HepG2 (cell line): ENCODE data around the gene CHMP6. TPM values are rescaled to one million over a fixed set of nuclear protein-coding genes. Genes with fewer than 3 reads are reported as not detected.
A peak's percentile ranks its signal among the peaks of the same experiment; 100 is the strongest.

ENCODE experiments used
- ATAC-seq: fragments of 200-7000 bp; cut with Tn5 transposase; 3 replicates; pipeline ENCODE4 v1.9.1; 2020; ENCODE audit warnings: mild to moderate bottlenecking, moderate library complexity
- BruUV-seq: library from RNA; stranded (reverse); fragments of 400-500 nt; replicated peaks from 2 replicates; lab custom pipeline; 2021; lab: Mats Ljungman, UMichigan
- CTCF ChIA-PET: fragments of 300-600 bp; formaldehyde crosslinking; extraction: SDS; loops from one replicate; lab custom pipeline; 2021; ENCODE audit warnings: low total read pairs, inconsistent platforms, low intra/inter-chr PET ratio; lab: Yijun Ruan, JAX
- POLR2A ChIA-PET: fragments of 350-600 bp; sonication (Branson Sonifier 250); formaldehyde crosslinking; loops from one replicate; lab custom pipeline; 2020; ENCODE audit warnings: antibody characterized with exemption, inconsistent platforms; lab: Yijun Ruan, JAX
- DNase-seq: peaks from one replicate; pipeline ENCODE4 v3.0.0-alpha.2; 2015; ENCODE audit warnings: low spot score
- FAIRE-seq: peaks from 3 replicates; lab custom pipeline; 2011; peaks lifted over from hg19 to GRCh38; lab: Jason Lieb, UNC
- H2AFZ ChIP-seq: one replicate; pipeline ENCODE4 v1.6.1; 2011; ENCODE audit warnings: low read length, inconsistent platforms
- H3K27ac ChIP-seq: fragments of 300-600 bp; 3 replicates; pipeline ENCODE4 v1.8.0; 2011; ENCODE audit warnings: mixed run types, mild to moderate bottlenecking, mixed read lengths, low read length, inconsistent platforms; ENCODE audit not compliant: insufficient read depth; ENCODE audit errors: extremely low read length
- H3K27me3 ChIP-seq, 2 experiments: fragments of 200-600 bp in 1 of 2; 2 replicates in 1 of 2; 3 replicates in 1 of 2; pipeline versions ENCODE4 v1.6.0 to v1.8.0; 2011; ENCODE audit warnings: low read length in 2 of 2, mild to moderate bottlenecking in 2 of 2, moderate library complexity in 2 of 2, inconsistent platforms in 1 of 2; ENCODE audit not compliant: insufficient read depth in 2 of 2, control insufficient read depth in 1 of 2
- H3K36me3 ChIP-seq, 2 experiments: fragments of 200-600 bp in 1 of 2; replicated peaks in 1 of 2; 2 replicates in 1 of 2; 3 replicates in 1 of 2; pipeline versions ENCODE4 v1.5.1 to v1.8.0; 2011; ENCODE audit warnings: low read length in 2 of 2, inconsistent platforms in 1 of 2; ENCODE audit not compliant: insufficient read depth in 2 of 2, control insufficient read depth in 1 of 2
- H3K4me1 ChIP-seq: 2 replicates; pipeline ENCODE4 v1.5.1; 2012; ENCODE audit warnings: low read length, inconsistent platforms; ENCODE audit not compliant: insufficient read depth
- H3K4me2 ChIP-seq: 2 replicates; pipeline ENCODE4 v1.6.0; 2011; ENCODE audit warnings: low read depth, low read length, inconsistent platforms
- H3K4me3 ChIP-seq, 3 experiments: fragments of 200-600 bp in 1 of 3; sonication (generic), shearing (Covaris generic) in 1 of 3; replicated peaks in 1 of 3; 2 replicates each; pipeline ENCODE4 v1.5.1; 2011 to 2016; ENCODE audit warnings: low read length in 3 of 3, inconsistent platforms in 2 of 3, low read depth in 2 of 3, mild to moderate bottlenecking in 2 of 3, control low read depth in 1 of 3, mixed read lengths in 1 of 3; ENCODE audit not compliant: insufficient read depth in 1 of 3
- H3K79me2 ChIP-seq: one replicate; pipeline ENCODE4 v1.6.1; 2011; ENCODE audit warnings: low read length, inconsistent platforms; ENCODE audit not compliant: insufficient read depth
- H3K9ac ChIP-seq: 2 replicates; pipeline ENCODE4 v1.6.0; 2011; ENCODE audit warnings: mild to moderate bottlenecking, low read depth, low read length, inconsistent platforms; ENCODE audit not compliant: insufficient read depth
- H3K9me3 ChIP-seq: 2 replicates; pipeline ENCODE4 v1.5.1; 2012; ENCODE audit warnings: mild to moderate bottlenecking, low read length
- H4K20me1 ChIP-seq: 2 replicates; pipeline ENCODE4 v1.6.0; 2011; ENCODE audit warnings: inconsistent platforms, mild to moderate bottlenecking, low read length, moderate library complexity; ENCODE audit not compliant: insufficient read depth
- GABPB1 ChIP-seq: IDR thresholded peaks from 2 replicates; pipeline ENCODE4 v1.6.1; 2016; ENCODE audit warnings: mild to moderate bottlenecking, missing genetic modification reagents, moderate library complexity, missing compliant biosample characterization
- NCOA2 ChIP-seq: sonication (generic); formaldehyde crosslinking; IDR thresholded peaks from 2 replicates; pipeline ENCODE4 v1.8.0; 2022; ENCODE audit warnings: inconsistent platforms
- RXRA ChIP-seq: sonication (generic); formaldehyde crosslinking; IDR thresholded peaks from 2 replicates; pipeline ENCODE4 v1.5.1; 2020; ENCODE audit warnings: missing genetic modification reagents
- TAF1 ChIP-seq: sonication (generic); formaldehyde crosslinking; IDR thresholded peaks from 2 replicates; pipeline ENCODE4 v1.4.0; 2020; ENCODE audit warnings: missing genetic modification reagents
- WIZ ChIP-seq: sonication (generic); formaldehyde crosslinking; IDR thresholded peaks from 2 replicates; pipeline ENCODE4 v1.5.1; 2020; ENCODE audit warnings: mild to moderate bottlenecking, missing genetic modification reagents
- YY1 ChIP-seq: IDR thresholded peaks from 2 replicates; pipeline ENCODE4 v1.6.1; 2011; ENCODE audit warnings: low read length, low read depth, moderate library complexity, mild to moderate bottlenecking; ENCODE audit not compliant: insufficient read depth, insufficient replicate concordance
- ZNF543 ChIP-seq: sonication (generic); formaldehyde crosslinking; IDR thresholded peaks from 2 replicates; pipeline ENCODE4 v1.4.0; 2020; ENCODE audit warnings: mild to moderate bottlenecking, missing genetic modification reagents
- WGBS: methylation state at CpG from one replicate; pipeline ENCODE4 v1.1.6; 2017; ENCODE audit warnings: low lambda C conversion rate; 5-methylcytosine and 5-hydroxymethylcytosine counted together
- in situ Hi-C: cut with HindIII; loops from 2 replicates; pipeline ENCODE4 v1.10.0; 2017; ENCODE audit warnings: low pct_unique_long_range_greater_than_20kb; ENCODE audit not compliant: extremely low pct_ligation_motif_present
- intact Hi-C: fragments of 100-400 bp; cut with micrococcal nuclease; formaldehyde crosslinking; loops from one replicate; pipeline ENCODE4 v1.10.0; 2022; ENCODE audit not compliant: unreplicated experiment
- polyA plus RNA-seq, 8 experiments: library from polyadenylated mRNA; depleted of rRNA in 3 of 8; stranded (reverse) in 7 of 8; unstranded in 1 of 8; fragments of >200 nt; fragmentation: Illumina TruSeq in 4 of 8; extraction: Trizol in 4 of 8; gene quantifications; 2 replicates each; pipeline versions ENCODE4 v1.2.1 to v1.2.3, GENCODE V29; 2011 to 2016; ENCODE audit warnings: low read depth in 4 of 8, missing spikeins in 1 of 8, mixed read lengths in 1 of 8; ENCODE audit not compliant: insufficient read depth in 1 of 8
- total RNA-seq, 5 experiments: library from RNA; depleted of rRNA; stranded (reverse); fragments of >200 nt; fragmentation: Illumina TruSeq; extraction: Trizol; gene quantifications; 2 replicates each; pipeline ENCODE4 v1.2.3, GENCODE V29; 2016; ENCODE audit warnings: low read depth in 1 of 5
- TF ChIP-seq, protein P1 (sequence below): sonication (generic); formaldehyde crosslinking; IDR thresholded peaks from 2 replicates; pipeline ENCODE4 v1.5.1; 2020; ENCODE audit warnings: mild to moderate bottlenecking, missing genetic modification reagents, moderate library complexity
- TF ChIP-seq, protein P2 (sequence below): sonication (generic); formaldehyde crosslinking; IDR thresholded peaks from 2 replicates; pipeline ENCODE4 v1.4.0; 2020; ENCODE audit warnings: missing genetic modification reagents
- TF ChIP-seq, protein P3 (sequence below): sonication (generic); formaldehyde crosslinking; IDR thresholded peaks from 2 replicates; pipeline ENCODE4 v1.4.0; 2020; ENCODE audit warnings: mild to moderate bottlenecking, missing genetic modification reagents

CHMP6 gene
- total and polyA plus RNA-seq, 2 of the 13 experiments (the other 11 are each of a cell fraction or from before 2014, with no cell fraction given): 11.1 to 24.2 TPM

DNA sequence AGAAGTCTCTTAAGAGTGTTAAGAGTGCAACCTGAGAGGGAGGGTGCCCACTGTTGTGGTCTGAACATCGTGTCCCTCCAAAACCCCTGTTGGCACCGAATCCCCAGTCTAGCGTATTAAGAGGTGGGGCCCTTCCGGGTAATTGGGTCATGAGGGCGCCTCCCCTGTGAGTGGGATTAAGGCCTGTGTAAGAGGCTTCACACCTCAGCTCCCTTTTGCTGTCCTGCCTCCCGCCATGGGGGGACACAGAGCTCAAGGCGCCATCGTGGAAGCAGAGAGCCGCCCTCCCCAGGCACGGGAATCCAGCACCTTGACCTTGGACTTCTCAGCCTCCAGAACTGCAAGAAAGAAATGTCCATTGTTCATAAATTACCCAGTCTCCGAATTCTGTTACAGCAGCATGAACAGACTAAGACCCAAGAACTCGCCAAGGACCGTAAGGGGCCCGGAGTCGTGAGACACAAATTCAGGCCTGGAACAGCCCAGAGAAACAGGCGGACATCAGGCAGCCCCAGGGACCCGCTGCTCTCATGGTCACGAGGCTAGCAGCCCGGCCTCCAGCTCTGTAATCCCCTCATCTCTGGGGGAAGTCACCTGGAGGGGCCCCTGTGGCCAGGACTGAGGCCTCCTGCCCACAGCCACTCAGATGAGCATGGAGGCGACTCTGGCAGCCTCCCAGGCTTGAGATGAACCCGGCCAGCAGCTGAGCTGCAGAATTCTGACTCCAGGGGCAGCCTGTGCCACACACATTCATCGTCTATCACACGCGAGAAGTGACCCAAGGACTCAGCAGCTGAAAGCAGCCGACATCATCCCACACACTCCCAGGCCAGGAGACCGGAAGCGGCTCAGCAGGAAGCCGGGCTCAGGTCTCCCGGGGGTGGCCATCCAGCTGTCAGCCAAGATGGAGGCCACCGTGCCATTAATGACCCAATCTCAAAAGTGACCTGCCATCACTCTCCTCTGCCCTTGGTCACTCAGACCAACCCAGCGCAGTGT, 12.8 kb upstream of the CHMP6 start:
- WGBS: 54% methylated on average over 16 of the region's 31 CpGs
- Histone ChIP-seq H3K36me3 (no peaks in the 10 kb centered on the region), H3K4me1 (peaks cover 7% of the 10 kb centered on the region; the same call in 1 of the 2 replicates), H3K27me3 (peaks cover 8 to 43% of the 10 kb centered on the region in 2 experiments; a peak in 4 of 5 replicates), H3K9me3 (no peaks in the 10 kb centered on the region), H2AFZ (no peak overlapping the region), H3K4me3 (peak overlapping the region in 2 of 3 experiments; percentile 8 to 36; a peak in 2 of 6 replicates), H4K20me1 (no peaks in the 10 kb centered on the region), H3K9ac (no peak overlapping the region), H3K4me2 (peak overlapping the region; percentile 42; the same call in 1 of the 2 replicates), H3K27ac (no peak overlapping the region), H3K79me2 (no peaks in the 10 kb centered on the region)
- ChIA-PET POLR2A (interaction anchor here (0.9 to 1.1 kb wide), 2 partner anchors 9 kb away, joined by 3 to 5 read pairs; no protein-coding TSS in a partner anchor), CTCF (no interaction called here)
- DNase-seq (no peak), FAIRE-seq (no peak), ATAC-seq (peak; percentile 19)
- TF ChIP-seq, protein P1, sequence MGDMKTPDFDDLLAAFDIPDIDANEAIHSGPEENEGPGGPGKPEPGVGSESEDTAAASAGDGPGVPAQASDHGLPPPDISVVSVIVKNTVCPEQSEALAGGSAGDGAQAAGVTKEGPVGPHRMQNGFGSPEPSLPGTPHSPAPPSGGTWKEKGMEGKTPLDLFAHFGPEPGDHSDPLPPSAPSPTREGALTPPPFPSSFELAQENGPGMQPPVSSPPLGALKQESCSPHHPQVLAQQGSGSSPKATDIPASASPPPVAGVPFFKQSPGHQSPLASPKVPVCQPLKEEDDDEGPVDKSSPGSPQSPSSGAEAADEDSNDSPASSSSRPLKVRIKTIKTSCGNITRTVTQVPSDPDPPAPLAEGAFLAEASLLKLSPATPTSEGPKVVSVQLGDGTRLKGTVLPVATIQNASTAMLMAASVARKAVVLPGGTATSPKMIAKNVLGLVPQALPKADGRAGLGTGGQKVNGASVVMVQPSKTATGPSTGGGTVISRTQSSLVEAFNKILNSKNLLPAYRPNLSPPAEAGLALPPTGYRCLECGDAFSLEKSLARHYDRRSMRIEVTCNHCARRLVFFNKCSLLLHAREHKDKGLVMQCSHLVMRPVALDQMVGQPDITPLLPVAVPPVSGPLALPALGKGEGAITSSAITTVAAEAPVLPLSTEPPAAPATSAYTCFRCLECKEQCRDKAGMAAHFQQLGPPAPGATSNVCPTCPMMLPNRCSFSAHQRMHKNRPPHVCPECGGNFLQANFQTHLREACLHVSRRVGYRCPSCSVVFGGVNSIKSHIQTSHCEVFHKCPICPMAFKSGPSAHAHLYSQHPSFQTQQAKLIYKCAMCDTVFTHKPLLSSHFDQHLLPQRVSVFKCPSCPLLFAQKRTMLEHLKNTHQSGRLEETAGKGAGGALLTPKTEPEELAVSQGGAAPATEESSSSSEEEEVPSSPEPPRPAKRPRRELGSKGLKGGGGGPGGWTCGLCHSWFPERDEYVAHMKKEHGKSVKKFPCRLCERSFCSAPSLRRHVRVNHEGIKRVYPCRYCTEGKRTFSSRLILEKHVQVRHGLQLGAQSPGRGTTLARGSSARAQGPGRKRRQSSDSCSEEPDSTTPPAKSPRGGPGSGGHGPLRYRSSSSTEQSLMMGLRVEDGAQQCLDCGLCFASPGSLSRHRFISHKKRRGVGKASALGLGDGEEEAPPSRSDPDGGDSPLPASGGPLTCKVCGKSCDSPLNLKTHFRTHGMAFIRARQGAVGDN: peak; percentile 32; the same call in 1 of the 2 replicates
- TF ChIP-seq RXRA (peak; percentile 6; the same call in 1 of the 2 replicates), GABPB1 (0 out of 2 replicates have a peak, but pooled peaks have one; percentile 42), WIZ (CRISPR knock-in tag) (no peak), TAF1 (CRISPR knock-in tag) (peak; percentile 17; the same call in 1 of the 2 replicates), YY1 (peak; percentile 28), NCOA2 (CRISPR knock-in tag) (no peak), ZNF543 (CRISPR knock-in tag) (peak; percentile 100)
- TF ChIP-seq, protein P2, sequence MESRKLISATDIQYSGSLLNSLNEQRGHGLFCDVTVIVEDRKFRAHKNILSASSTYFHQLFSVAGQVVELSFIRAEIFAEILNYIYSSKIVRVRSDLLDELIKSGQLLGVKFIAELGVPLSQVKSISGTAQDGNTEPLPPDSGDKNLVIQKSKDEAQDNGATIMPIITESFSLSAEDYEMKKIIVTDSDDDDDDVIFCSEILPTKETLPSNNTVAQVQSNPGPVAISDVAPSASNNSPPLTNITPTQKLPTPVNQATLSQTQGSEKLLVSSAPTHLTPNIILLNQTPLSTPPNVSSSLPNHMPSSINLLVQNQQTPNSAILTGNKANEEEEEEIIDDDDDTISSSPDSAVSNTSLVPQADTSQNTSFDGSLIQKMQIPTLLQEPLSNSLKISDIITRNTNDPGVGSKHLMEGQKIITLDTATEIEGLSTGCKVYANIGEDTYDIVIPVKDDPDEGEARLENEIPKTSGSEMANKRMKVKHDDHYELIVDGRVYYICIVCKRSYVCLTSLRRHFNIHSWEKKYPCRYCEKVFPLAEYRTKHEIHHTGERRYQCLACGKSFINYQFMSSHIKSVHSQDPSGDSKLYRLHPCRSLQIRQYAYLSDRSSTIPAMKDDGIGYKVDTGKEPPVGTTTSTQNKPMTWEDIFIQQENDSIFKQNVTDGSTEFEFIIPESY: peak; percentile 86
- TF ChIP-seq, protein P3, sequence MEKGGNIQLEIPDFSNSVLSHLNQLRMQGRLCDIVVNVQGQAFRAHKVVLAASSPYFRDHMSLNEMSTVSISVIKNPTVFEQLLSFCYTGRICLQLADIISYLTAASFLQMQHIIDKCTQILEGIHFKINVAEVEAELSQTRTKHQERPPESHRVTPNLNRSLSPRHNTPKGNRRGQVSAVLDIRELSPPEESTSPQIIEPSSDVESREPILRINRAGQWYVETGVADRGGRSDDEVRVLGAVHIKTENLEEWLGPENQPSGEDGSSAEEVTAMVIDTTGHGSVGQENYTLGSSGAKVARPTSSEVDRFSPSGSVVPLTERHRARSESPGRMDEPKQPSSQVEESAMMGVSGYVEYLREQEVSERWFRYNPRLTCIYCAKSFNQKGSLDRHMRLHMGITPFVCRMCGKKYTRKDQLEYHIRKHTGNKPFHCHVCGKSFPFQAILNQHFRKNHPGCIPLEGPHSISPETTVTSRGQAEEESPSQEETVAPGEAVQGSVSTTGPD (CRISPR knock-in tag): no peak
- intact Hi-C loops (loop anchor here (5.0 kb wide), 1 partner anchor 551 kb away; no protein-coding TSS in a partner anchor), in situ Hi-C loops (no loop called here)
- BruUV-seq: no TSS peak
